ENCODE measurements around the gene ZBTB7C.

DNA sequence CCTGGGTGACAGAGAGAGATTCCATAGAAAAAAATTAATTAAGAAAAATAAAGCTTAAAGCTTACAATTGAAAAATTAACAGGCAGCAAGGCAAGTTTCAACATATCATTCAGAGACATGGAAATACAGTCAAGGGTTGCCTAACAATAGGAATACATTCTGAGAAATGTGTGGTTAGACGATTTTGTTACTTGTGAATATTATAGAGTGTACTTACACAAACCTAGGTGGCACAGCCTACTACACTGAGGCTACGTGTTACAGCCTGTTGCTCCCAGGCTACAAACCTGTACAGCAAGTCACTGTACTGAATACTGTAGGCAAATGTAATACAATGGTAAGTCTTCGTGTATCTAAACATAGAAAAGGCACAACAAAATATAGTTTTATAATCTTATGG, 27.7 kb upstream of the ZBTB7C start:
- TF ChIP-seq TFCP2L1 (CRISPR knock-in tag; IDR thresholded peaks at IDR 0.05) (no peak), POLR2A (IDR thresholded peaks at IDR 0.05; ENCODE audit: low read length) (no peak), POLR2AphosphoS2 (conservative IDR thresholded peaks at IDR 0.05; ENCODE audit: low read length) (no peak), SREBF2 (IDR thresholded peaks at IDR 0.05) (no peak), BHLHE40 (IDR thresholded peaks at IDR 0.05; ENCODE audit: low read depth, low read length) (no peak), MAX (IDR thresholded peaks at IDR 0.05) (no peak), MAFK (IDR thresholded peaks at IDR 0.05; ENCODE audit: partially characterized antibody) (no peak), CBX8 (IDR thresholded peaks at IDR 0.05) (no peak)
- TF ChIP-seq, protein P1, sequence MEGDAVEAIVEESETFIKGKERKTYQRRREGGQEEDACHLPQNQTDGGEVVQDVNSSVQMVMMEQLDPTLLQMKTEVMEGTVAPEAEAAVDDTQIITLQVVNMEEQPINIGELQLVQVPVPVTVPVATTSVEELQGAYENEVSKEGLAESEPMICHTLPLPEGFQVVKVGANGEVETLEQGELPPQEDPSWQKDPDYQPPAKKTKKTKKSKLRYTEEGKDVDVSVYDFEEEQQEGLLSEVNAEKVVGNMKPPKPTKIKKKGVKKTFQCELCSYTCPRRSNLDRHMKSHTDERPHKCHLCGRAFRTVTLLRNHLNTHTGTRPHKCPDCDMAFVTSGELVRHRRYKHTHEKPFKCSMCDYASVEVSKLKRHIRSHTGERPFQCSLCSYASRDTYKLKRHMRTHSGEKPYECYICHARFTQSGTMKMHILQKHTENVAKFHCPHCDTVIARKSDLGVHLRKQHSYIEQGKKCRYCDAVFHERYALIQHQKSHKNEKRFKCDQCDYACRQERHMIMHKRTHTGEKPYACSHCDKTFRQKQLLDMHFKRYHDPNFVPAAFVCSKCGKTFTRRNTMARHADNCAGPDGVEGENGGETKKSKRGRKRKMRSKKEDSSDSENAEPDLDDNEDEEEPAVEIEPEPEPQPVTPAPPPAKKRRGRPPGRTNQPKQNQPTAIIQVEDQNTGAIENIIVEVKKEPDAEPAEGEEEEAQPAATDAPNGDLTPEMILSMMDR (IDR thresholded peaks at IDR 0.05), result no peak

All from A549 (cell line).